ENCODE results near the gene DICER1. TPM values are rescaled to one million over a fixed set of nuclear protein-coding genes. Genes with fewer than 3 reads are reported as not detected.

The DICER1 gene
- total RNA-seq, 1 donor from 2014 or later: 33.1 TPM

Small RNAs within 50 kb of the gene (microRNA-seq; reads per million reads assigned to microRNA genes)
- gene MIR3173: 1.8 reads per million

Other genes with a start within 250 kb of the DICER1 start
- 6.0 TPM for gene CLMN, start 162.4 kb upstream of the DICER1 start, total RNA-seq

Measured in cardiac septum (tissue), 1 donor.